C4-2B (cell line): Measurements from ENCODE around the gene STX18.

ENCODE experiments used
- CTCF ChIP-seq: fragments of 450-650 bp; conservative IDR thresholded peaks from 2 replicates; pipeline ENCODE4 v1.5.1; 2017; ENCODE audit warnings: mild to moderate bottlenecking
- ZFX ChIP-seq: fragments of 450-650 bp; IDR thresholded peaks from 2 replicates; pipeline ENCODE4 v1.6.1; 2017

DNA sequence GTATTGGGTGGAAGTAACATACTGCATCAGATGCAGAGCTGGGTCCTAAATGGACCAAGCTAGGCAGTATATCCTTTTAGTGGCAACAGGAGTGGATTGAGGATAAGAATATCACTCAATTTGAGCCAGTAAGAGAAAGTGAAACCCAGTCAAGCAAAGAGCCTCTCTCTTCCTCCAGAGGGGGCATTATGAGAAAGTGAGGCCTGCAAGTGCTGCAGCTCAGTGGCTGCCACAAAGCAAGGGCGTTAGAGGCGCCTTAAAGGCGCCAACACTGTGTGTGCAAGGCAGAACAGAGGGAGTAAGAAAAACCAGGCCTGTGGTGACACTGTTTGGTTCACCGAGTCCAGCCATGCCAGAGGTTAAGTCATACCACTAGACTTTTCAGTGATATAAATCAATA is 17.5 kb downstream of the STX18 start:
- no peak for TF ChIP-seq CTCF
- no peak for TF ChIP-seq ZFX
